GM21390 (cell line): ENCODE measurements around the gene NSMCE4A.
"Not testable (repeated sequence)": the region's sequence is repeated elsewhere in the genome, so short reads cannot be mapped to it uniquely, and the experiment has no call there.

ENCODE experiments used
- ATAC-seq: cut with Tn5 transposase; IDR thresholded peaks from one replicate; pipeline ENCODE4 v1.9.1; 2021; ENCODE audit not compliant: unreplicated experiment

NSMCE4A gene, protein sequence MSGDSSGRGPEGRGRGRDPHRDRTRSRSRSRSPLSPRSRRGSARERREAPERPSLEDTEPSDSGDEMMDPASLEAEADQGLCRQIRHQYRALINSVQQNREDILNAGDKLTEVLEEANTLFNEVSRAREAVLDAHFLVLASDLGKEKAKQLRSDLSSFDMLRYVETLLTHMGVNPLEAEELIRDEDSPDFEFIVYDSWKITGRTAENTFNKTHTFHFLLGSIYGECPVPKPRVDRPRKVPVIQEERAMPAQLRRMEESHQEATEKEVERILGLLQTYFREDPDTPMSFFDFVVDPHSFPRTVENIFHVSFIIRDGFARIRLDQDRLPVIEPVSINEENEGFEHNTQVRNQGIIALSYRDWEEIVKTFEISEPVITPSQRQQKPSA

DNA sequence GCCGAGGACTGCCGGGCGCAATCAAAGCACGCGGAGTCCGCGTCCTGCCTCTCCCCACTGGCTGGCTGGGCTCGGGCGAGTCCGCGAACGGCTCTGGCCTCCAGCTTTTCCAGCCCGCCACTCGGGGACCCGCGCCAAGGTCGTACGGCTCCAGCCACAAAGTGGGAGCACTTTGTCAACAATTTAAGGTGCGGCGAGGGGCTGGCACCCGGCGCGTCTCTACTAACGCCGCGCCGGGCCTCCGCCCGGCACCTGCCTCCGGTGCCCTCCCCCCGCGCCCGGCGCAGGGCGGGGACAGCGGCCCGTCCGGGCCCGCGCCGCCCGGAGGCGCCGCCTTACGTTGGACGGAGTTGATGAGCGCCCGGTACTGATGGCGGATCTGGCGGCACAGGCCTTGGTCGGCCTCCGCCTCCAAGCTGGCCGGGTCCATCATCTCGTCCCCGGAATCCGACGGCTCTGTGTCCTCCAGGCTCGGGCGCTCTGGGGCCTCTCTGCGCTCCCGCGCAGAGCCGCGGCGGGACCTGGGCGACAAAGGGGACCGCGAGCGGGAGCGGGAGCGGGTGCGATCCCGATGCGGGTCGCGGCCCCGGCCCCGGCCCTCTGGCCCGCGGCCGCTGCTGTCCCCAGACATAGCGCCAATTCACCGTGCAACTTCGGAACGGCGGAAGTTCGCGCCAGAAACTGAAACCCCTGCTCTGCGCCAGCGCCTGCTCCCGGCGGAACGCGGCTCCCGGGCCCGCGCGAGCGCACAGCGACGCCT lies at the start of gene NSMCE4A:
NSMCE4A (minus strand) TSS at position 683 of the 760 bp plus-strand sequence; CDS start at position 631, 52 bp downstream.
- peak; percentile 86 for ATAC-seq

DNA sequence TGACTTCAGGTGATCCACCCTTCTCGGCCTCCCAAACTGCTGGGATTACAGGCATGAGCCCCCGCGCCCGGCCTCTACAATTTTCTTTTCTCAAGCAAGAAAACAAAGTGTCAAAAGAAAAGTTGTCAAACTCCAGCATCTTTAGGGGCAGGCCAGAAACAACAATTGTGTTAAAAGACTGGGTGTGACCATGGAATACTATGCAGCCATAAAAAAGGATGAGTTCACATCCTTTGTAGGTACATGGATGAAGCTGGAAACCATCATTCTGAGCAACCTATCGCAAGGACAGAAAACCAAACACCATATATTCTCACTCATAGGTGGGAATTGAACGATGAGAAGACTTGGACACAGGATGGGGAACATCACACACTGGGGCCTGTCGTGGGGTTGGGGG lies 48.2 kb upstream of the NSMCE4A start:
- not testable (repeated sequence) for ATAC-seq

DNA sequence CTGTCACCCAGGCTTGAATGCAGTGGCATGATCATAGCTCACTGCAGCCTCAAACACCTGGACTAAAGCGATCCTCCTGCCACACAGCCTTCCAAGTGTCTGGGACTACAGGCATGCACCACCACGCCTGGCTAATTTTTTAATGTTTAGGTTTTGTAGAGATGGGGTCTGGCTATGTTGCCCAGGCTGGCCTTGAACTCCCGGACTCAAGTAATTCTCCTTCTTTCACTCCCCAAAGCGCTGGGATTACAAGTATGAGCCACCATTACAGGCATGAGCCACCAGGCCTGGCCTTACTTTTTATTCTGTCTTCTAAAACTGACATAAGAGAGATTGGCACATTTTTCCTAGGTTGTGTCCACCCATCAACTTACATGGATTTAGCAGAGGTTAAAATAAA lies 47.3 kb upstream of the NSMCE4A start:
- no peak for ATAC-seq

DNA sequence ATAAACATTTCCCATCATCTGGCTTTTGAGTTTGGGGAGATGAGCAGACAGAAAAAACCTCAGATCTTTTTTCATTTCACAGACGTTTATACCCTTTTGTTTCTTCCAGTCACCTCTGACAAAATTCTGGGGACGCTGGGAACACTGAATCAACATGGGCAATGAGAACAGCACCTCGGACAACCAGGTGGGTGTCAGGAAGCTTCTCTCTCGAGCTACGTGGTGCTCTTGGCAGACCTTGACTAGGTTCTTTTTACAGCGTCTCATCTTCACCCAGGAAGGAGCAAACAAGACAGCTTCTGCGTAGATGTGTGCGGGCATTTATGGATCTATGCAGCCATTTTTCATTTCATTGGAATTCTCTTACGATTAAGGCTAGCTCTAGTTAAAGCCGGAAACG lies 46.8 kb upstream of the NSMCE4A start:
- no peak for ATAC-seq

DNA sequence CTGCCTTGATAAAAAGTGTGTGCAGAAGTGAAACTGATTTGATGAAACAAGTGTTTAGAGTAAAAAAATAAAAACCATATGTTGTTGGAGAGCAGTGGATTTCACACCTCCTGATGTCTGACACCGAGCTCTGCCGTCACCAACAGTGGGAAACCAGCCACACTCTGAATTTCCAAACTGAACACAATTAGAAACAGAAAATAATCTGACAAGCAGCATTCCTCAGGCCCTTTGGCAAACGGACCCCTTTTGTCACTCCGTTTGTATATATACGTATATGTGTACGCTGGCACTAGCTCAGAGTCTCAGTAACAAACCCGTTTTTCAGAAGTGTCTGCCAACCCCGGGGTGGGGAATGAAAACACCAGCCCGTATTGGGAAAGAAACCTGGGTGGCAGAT lies 46.4 kb upstream of the NSMCE4A start:
- ATAC-seq = no peak

DNA sequence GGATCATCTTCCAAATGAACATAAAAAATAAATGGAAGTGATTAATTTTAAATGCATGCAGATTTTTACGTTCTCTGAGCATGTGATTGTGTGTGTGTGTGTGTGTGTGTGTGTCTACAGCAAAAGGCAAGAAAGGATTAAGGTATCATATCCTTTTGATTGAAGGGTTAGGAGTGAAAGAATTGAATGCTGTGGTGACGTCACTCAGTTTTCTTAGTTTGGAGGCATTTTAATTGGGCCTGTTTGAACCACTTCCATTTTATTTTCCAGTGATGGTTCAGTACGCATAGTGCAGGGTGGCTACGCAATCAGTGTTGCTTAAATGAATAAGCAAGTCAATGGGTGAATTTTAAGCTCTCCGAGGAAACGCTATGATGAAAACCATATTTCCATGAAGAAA lies 45.2 kb upstream of the NSMCE4A start:
- no peak for ATAC-seq

DNA sequence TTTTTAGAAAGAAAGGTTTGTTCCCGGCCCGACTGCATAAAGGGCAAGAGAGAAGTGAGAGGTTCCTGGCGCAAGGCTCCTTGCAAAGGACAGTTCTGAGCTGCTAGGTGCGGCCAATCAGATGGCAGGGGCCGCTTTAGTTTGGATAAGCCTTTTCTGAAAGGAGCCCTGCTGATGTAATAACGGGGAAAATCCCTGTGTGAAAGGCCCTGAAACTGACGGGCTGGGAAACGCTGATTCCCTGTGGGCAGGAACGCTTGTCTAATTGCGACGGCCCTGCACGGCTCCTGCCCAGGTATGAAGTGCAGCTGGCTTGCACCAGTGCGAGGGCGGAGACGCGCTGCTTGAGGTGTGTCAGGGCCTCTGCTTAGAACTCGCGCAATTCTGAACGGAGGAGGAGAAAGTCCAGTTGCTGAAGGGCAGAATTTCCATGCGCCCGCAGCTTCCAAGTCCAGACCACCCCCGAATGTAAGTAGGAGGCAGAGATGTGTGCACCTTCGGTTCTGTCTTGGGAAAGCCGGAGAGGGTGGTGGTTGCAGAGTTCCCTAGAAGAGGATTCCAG lies 44.5 kb upstream of the NSMCE4A start:
- ATAC-seq = no peak

DNA sequence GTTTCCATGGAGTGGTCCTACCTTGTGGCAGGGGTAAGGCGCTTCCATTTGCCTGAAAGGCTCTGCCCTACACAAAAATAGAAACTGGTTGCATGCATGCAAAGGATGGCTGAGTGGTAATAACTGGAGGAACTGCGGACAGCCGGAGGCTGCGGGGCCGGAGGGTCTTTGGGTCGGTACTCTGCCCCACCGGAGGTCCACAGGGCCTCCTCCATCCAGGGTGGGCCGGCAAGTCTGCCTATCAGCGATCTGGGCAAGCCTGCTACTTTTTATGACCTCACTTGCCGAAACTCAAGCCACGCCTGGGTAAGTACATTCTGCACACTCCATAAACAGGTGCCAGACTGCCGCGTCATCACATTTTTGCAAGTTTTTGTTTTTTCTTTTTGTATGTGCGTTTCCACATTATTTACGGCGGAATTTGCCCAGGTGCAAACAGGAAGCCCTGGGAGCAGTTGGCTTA lies 44.0 kb upstream of the NSMCE4A start:
- ATAC-seq = no peak

DNA sequence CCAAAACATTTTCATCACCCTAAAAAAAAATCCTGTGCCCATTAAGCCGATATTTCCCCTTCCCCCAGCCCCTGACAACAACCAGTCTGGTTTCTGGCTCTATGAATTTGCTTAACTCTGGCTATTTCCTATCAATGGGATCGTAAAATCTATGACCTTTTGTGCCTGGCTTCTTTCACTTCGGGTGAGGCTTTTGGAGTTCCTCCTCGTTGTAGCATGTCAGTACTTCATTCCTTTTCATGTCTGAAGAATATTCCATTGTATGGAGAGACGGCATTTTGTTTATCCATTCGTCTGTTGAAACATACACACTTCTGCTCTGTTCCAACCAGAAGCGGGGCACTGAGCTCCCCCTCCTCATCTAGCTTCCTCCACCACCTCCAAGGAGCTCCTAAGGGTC lies 43.5 kb upstream of the NSMCE4A start:
- no peak for ATAC-seq

DNA sequence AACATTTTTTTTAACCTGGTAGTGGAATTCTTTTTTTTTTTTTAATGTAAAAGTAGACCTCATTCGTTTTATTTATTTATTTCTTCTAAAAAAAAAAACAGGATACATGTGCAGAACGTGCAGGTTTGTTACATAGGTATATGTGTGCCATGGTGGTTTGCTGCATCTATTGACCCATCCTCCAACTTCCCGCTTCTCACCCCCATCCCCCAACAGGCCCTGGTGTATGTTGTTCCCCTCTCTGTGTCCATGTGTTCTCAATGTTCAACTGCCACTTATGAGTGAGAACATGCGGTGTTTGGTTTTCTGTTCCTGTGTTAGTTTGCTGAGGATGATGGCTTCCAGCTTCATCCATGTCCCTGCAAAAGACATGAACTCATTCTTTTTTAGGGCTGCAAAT lies 42.9 kb upstream of the NSMCE4A start:
- not testable (repeated sequence) for ATAC-seq

DNA sequence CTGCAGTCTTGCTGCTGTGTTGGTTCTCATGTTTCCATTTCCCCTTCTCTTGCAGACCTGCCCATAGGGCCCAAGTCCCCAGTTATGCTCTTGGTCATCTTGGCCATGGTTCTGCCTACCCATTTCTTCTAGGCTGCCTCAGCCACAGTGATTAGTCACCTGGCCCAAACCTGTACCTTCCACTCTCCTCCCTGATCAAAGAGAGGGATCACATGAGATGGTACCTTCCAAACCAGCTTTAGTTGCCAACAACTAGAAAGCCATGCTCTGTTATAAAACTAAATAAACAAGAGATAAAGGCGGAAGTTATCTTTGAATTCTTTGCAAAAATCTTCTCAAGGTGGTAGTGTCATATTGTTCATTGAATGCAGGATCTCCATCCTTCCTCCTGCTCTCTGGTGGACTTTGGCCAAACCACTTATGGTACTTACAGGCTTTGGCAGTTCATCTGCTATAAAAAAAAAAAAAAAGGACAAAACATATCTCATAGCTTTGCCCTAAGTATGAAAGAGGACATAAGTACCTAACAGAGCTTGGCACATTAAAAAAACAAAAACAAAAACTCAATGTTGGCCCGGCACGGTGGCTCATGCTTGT lies 39.7 kb upstream of the NSMCE4A start:
- ATAC-seq = no peak

DNA sequence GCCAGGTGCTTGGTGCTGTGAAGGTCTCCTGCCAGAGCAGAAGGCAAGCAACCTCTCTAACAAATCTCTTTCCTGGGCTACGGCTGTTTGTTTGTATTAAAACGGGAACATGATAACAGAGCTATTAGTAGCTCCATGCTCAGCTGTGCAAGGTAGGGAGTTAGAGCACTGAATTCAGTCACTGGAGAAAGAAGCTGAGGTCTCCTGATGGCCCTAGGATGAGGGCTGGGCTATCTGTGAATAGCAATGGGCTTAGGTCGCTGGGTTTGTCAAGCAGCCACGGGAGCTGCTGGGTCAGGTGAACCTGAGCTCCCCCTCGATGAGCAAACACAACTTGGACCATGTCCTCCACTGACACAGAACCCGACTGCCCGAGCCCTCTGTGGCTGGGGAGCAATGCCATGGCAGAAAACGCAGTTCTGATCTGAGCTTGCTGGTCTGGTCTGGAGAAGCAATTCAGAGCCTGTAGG lies 38.3 kb upstream of the NSMCE4A start:
- no peak for ATAC-seq

DNA sequence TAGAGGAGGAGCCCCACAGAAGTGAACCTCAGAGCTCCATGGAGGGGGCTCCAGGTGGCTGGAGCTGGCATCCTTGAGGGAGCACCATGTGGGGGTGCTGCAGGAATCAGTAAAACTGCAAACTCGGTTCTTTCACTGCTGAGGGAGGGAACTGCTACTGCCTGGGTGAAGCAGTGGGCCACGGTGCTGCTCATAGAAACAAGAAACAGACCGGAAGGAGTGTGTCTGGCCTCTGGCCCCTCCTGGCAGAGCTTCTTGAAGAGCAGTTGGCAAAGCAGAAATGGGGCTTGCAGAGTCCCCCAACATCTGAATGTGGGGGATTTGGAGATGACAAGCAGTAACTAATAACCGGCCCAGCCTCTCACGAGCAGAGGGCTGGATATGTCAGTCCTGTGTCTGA lies 37.7 kb upstream of the NSMCE4A start:
- no peak for ATAC-seq

DNA sequence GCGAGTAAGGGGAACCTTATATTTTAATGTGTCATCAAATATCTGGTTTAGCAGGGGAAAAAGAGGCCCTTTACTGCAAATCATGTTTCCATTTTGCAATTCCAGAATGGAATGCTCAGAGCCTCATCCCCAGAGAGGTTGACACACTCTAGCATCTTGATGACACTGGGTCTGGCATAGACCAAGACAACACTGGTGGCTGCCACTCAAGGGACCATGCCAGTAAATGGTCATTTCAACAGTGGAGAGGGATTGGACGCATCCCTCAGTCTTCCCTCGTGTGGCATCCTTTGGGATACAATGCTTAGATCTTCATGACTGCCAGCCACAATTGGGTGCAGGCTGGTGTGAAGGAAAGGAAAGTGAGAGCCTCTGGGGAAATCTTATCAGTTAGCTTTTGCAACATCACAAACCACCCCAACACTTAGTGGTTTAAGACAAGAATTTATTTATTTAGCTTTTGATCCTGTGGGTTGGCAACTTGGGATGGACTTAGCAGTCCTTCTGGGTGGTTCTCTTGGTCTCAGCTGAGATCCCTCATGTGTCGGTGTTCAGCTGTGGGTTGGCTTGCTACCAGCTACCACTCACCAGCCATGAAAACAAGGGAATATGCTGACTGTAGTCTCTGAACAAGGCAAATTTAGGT lies 35.5 kb upstream of the NSMCE4A start:
- ATAC-seq = no peak

DNA sequence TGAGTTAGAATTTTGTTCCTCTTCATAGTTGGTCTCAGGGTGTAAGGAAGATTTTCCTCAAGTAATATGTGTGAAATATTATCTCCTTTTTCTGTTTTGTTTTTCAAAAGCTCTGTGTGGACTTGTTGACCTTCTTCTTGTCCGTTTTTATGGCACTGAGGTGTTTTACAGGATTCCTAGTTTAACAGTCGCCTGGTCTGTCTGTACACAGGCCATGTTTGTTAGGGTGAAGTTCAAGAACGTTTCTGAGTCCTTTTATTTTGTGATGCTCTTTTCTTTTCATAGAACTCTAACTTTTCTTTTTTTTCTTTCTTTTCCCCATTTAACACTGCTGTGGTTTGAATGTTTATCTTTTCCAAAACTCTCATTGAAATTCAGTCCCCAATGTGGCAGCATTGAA lies 32.4 kb upstream of the NSMCE4A start:
- ATAC-seq = no peak

DNA sequence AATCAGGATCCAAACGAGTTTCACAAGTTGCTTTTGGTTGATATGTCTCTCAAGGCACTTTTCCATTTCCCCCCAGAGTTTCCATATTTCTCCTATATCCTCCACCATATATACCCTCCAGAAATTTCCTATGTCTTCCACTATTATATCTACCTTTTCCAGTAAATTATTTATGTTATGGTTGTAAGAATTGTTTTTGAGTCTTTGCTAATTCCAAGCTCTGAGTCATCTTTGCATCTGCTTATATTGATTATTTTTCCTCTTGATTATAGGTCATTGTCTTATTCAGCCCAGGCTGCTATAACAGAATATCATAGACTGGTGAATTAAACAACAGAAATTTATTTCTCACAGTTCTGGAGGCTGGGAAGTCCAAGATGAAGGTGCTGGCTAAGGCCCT lies 26.7 kb upstream of the NSMCE4A start:
- no peak for ATAC-seq

DNA sequence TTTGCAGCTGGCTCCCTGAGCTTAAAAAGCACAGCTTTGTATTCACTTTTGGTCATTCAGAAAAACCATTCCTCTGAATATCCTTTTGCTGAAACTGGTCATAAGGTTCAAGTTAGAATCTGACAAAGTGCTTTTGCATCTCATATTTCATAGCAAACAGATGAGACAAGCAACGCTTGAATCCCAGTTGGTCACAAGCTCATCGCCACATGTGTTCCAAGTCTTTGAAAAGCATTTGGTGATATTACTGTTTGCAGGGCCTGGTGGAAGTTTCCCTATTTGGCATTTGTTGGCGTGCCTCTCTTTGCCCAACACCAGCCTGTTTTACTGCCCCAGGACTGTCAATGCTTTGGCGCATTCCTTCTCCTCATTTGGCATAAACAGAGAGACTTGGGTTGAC lies 24.3 kb upstream of the NSMCE4A start:
- ATAC-seq = no peak

DNA sequence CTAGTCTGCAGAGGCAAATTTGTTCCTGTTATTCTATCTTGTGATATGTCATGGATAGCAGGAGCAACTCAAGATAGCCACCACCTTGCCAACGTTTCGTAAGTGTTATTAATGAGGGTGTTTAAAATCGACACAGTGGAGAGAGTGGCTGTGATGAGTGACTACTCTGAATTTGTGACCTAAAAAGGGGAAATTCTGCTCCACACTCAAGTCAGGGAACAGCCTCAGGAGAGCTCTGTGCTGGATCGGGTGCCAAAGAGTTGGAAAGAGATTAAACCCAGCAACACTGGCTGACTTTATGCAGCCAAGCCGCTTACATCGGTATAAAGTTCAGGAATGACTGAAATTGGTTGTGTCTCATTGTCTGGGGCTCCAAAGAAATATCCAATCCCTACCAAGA lies 23.4 kb upstream of the NSMCE4A start:
- ATAC-seq = no peak

DNA sequence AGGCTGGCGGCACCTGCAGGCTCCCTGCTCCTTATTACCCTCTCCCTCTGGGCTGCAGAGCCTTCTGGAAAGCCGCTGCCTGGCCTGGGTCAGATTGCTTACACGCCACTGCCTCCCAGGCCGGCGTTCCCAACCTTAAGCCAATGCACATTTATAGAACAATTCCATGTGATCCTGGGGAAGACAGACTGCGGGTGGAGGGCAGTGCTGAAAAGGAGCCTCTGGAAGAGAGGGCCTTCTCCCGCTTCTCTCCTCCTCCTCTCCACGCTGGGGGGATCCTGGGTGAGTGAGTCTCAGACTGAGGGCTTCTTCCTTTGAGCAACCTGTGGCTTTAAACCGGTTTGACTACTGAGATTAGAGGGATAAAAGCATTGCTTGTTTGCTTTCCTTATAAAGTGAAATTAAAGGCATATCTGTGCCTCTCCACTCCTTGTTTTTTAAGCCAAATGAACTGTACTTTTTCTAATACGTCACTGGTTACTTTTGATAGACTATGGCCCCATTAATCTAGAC lies 19.5 kb upstream of the NSMCE4A start:
- no peak for ATAC-seq

DNA sequence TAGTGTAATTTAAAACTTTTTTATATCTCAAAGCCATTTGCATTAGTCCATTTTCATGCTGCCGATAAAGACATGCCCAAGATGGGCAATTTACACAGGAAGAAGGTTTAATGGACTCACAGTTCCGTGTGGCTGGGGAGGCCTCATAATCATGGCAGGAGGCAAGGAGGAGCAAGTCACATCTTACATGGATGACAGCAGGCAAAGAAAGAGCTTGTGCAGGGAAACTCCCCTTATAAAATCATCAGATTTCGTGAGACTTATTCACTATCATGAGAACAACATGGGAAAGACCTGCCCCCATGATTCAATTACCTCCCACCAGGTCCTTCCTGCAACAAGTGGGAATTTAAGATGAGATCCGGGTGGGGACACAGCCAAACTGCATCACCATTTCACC lies 16.7 kb upstream of the NSMCE4A start:
- not testable (repeated sequence) for ATAC-seq
